GM18951 (cell line): ENCODE data around the gene SLMAP.

Experiments used
- POLR2A ChIP-seq: IDR thresholded peaks from 4 replicates; pipeline ENCODE4 v1.6.1; 2011; ENCODE audit warnings: mild to moderate bottlenecking; ENCODE audit not compliant: insufficient read length, insufficient read depth; ENCODE audit errors: extremely low read depth
- in situ Hi-C: fragments of 300-500 bp; cut with MboI; formaldehyde crosslinking; loops from one replicate; pipeline ENCODE4 v1.12.0; 2022; ENCODE audit warnings: low sequenced_read_pairs, mixed read lengths, inconsistent platforms; ENCODE audit not compliant: unreplicated experiment

Gene SLMAP

DNA sequence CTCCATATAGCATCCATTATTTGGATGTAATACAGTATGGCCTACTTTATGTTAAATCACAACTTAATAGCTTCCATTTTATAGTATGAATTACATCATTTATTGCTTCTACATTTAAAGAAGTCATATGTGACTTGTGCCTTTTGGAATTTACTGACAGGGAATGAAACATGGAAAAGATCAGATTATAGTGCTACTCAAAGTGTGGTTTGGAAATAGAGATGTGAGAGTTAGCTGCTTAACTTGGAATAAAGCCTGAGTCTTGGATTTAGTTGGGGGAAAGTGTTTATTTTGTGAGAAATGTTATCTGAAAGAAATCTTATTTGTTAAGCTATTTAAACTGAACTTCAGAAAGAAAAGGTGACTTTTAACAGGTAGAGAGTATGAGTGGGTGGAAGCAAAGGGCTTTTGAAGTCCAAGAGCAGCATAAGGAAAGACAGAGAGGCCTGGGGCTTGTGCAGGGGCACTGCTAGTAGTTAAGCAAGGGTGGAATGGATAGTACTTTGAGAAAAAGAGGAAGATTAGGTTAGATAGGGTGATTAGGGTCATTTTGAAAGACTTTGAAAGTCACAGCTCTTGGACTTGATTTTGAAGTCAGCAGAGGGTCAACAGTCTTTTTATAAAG is 60.5 kb downstream of the SLMAP start:
- TF ChIP-seq POLR2A, result no peak
- in situ Hi-C loops, result no loop called here

DNA sequence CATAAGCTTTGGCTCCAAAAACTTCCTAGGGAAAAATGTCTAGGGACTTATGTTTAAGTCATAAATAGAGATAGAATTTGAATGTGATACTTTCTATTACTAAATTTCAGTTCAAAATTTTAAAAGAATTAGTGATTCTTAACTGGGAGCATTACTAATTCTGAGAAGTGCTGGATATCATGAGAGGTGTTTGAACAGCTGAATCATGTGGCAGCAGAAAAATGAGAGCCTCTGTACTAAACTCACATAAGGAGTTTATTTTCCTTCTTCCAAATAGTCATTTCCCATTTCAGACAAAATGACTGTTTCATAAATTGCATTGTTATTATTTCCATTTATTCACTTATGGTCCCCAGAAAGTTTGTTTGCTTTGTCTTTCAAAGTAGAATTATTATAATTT is 62.7 kb downstream of the SLMAP start:
- in situ Hi-C loops, result no loop called here
- no peak for TF ChIP-seq POLR2A

DNA sequence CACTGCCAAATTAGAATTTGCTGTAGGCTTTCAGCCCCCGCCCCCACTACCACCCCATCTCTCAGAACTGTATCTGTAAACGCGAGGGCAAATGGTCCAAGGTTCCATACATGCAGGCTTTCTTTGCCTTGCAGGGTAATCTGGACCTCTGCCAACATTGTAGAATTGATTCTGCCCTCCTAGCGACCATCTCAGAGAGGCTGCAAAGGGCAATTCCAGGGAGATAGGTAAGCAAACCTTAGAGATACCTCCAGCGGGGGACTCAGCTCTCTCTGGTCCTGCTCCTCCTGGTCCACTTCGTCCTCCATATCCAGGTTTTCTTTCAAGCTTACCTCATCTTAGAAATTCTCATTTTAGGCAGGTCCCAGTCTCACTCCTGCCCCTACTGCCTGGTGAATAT is 64.4 kb downstream of the SLMAP start:
- TF ChIP-seq POLR2A, result no peak
- in situ Hi-C loops, result no loop called here

GRCh38 chr3:57821765-57822164 is 65.7 kb downstream of the SLMAP start:
- in situ Hi-C loops, result no loop called here
- no peak for TF ChIP-seq POLR2A

DNA sequence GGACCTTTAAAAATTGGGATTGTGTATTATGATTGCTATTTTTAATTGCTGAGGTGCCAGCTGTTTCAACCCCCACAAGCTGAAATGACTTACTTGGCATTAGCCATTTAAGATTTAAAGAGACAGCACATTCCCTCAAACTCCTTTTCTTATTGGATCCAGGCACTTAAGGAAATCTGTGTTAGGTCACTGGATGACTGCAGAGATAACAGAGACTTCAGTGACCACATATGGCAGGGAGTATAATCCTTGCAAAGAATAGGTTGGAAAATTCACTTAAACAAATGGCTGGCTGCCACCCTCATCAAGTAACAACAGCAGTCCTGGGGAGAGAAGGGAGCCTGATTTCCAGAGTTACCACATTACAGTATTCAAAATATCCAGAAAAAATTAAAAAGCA is 66.6 kb downstream of the SLMAP start:
- TF ChIP-seq POLR2A, result no peak
- in situ Hi-C loops, result no loop called here

DNA sequence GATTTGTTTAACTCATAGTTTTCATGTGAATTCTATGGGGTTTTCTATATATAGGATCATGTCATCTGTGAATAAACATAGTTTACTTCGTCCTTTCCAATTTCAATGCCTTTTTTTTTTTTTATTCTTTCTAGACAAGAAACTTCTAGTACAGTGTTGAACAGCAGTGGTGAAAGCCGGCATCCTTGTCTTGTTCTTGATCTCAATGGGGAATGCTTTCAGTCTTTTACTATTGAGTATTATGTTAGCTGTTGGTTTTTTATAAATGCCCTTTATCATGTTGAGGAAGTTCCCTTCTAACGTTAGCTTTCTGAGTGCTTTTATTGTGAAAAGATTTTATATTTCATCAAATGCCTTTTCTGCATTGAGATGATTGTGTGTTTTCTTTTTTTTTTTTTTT is 69.0 kb downstream of the SLMAP start:
- TF ChIP-seq POLR2A, result no peak
- in situ Hi-C loops, result no loop called here

DNA sequence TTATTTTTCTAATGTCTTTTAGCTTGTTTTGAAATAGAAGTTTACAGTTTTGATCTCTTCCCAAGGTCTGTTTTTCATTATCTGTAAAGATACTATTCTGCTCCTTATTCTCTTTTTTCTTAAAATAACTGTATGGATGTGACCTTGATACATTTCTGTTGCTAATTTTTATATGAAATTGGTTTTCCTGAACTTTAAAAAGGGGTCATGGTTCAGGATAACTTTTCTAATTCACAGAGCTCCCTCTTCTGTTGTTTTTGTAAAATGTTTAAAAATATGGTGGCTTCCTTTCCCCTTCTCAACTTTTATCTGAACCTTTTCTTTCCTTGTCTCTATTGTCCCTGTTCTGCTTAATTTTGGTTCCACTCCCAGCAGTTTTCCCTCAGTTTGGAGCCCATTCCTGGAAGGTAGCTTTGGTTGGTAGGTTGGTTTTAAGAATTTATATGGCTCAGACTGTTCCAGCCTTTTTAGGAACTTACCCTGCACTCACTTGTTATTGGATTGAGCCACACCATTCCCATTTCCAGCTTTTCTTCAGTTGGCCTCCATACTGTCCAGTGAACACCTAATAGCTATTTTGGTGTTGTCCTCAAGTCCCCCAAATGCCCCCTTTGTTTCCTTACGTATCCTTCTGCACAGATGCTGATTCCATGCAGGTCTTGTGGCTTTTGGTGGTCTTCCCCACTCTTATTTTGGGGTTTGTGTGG is 70.3 kb downstream of the SLMAP start:
- TF ChIP-seq POLR2A, result no peak
- in situ Hi-C loops, result no loop called here

GRCh38 chr3:57826952-57827723 is 71.0 kb downstream of the SLMAP start:
- in situ Hi-C loops, result no loop called here
- no peak for TF ChIP-seq POLR2A

DNA sequence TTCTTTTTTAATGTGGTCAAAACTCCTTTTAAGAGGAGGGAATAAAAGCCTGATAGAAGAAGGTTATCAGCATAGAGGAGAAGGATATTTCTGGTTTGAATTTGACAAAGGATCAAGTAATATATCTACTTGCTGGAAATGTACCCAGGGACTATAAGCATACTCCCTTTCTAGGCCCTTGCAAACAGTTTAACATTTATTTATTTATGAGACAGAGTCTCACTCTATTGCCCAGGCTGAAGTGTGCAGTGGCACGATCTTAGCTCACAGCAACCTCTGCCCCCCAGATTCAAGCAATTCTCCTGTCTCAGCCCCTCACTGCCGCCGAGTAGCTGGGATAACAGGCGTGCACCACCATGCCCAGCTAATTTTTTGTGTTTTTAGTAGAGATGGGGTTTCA is 71.6 kb downstream of the SLMAP start:
- TF ChIP-seq POLR2A, result no peak
- in situ Hi-C loops, result no loop called here

- in situ Hi-C loops, result no loop called here
These were observed 76.4 kb downstream of the SLMAP start for GRCh38 chr3:57832486-57832885.

GRCh38 chr3:57832900-57833313 is 76.8 kb downstream of the SLMAP start:
- in situ Hi-C loops, result no loop called here
- no peak for TF ChIP-seq POLR2A

More at GRCh38 chr3:57832486-57832885, 76.4 kb downstream of the SLMAP start:
- no peak for TF ChIP-seq POLR2A

DNA sequence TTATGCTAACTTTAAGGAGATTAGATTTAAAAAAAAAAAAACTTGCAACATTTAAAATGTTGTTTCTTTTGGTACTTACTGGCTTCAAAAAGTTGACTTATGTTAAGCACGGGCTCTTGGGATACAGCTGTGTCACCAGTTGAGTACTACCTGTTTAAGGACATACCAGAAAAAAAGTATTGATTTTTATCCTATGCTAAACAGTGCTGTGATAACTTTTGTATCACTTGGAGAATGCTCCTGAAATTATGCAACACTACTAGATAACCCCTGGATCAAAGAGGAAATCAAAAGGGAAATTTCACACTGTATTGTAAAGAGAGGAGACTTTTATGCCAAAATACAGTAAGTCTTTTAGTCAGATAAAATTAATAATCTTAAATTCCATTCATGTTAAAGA is 77.7 kb downstream of the SLMAP start:
- no peak for TF ChIP-seq POLR2A
- in situ Hi-C loops, result no loop called here

- in situ Hi-C loops, result no loop called here
- no peak for TF ChIP-seq POLR2A
These were observed 81.6 kb downstream of the SLMAP start for GRCh38 chr3:57837686-57838085.

- no peak for TF ChIP-seq POLR2A
- in situ Hi-C loops, result no loop called here
These were observed 82.5 kb downstream of the SLMAP start for GRCh38 chr3:57838627-57839026.
